K562 (cell line): ENCODE measurements around the gene RNF180. TPM values are rescaled to one million over a fixed set of nuclear protein-coding genes. Genes with fewer than 3 reads are reported as not detected.

ENCODE experiments used
- ATAC-seq: fragments of 200-7000 bp; cut with Tn5 transposase; 3 replicates; pipeline ENCODE4 v1.9.1; 2020; ENCODE audit warnings: moderate library complexity
- BruUV-seq: library from RNA; stranded (reverse); fragments of 400-500 nt; replicated peaks from 2 replicates; lab custom pipeline; 2021; lab: Mats Ljungman, UMichigan
- CTCF ChIA-PET: fragments of 300-600 bp; formaldehyde crosslinking; extraction: SDS; loops from one replicate; lab custom pipeline; 2021; ENCODE audit warnings: low intra/inter-chr PET ratio; lab: Yijun Ruan, JAX
- POLR2A ChIA-PET: fragments of 300-600, 350-650 bp; sonication (Branson Sonifier 250); formaldehyde crosslinking; extraction: SDS; loops from one replicate; lab custom pipeline; 2021; ENCODE audit warnings: antibody characterized with exemption, inconsistent platforms; lab: Yijun Ruan, JAX
- DNase-seq, 4 experiments: peaks; one replicate each; pipeline versions ENCODE4 v3.0.0 to v3.0.0-alpha.2; 2011 to 2018; ENCODE audit warnings: low spot score in 3 of 4, mixed read lengths in 3 of 4; ENCODE audit errors: extremely low read depth in 1 of 4
- FAIRE-seq: peaks from 2 replicates; lab custom pipeline; 2011; peaks lifted over from hg19 to GRCh38; lab: Jason Lieb, UNC
- H2AFZ ChIP-seq: 2 replicates; pipeline ENCODE4 v1.6.0; 2011; ENCODE audit warnings: low read depth, low read length, control low read depth, inconsistent platforms
- H3K27ac ChIP-seq: fragments of 200-600 bp; 3 replicates; pipeline ENCODE4 v1.8.0; 2011; ENCODE audit warnings: low read depth, mild to moderate bottlenecking, control low read depth, inconsistent platforms, low read length, moderate library complexity, mixed read lengths; ENCODE audit errors: extremely low read depth
- H3K27me3 ChIP-seq, 2 experiments: fragments of 300-600 bp in 1 of 2; 2 replicates in 1 of 2; 3 replicates in 1 of 2; pipeline versions ENCODE4 v1.6.0 to v1.8.0; 2011; ENCODE audit warnings: inconsistent platforms in 2 of 2, low read length in 2 of 2, mild to moderate bottlenecking in 1 of 2, mixed read lengths in 1 of 2, moderate library complexity in 1 of 2; ENCODE audit not compliant: control insufficient read depth in 2 of 2, insufficient read depth in 2 of 2
- H3K36me3 ChIP-seq: fragments of 300-600 bp; 3 replicates; pipeline ENCODE4 v1.8.0; 2011; ENCODE audit warnings: mild to moderate bottlenecking, low read length, inconsistent platforms; ENCODE audit not compliant: control insufficient read depth, insufficient read depth
- H3K4me1 ChIP-seq, 2 experiments: fragments of 200-600 bp in 1 of 2; replicated peaks in 1 of 2; 2 replicates in 1 of 2; 3 replicates in 1 of 2; pipeline versions ENCODE4 v1.5.1 to v1.8.0; 2011; ENCODE audit warnings: inconsistent platforms in 2 of 2, low read length in 2 of 2, mild to moderate bottlenecking in 1 of 2, mixed read lengths in 1 of 2, moderate library complexity in 1 of 2; ENCODE audit not compliant: control insufficient read depth in 2 of 2, insufficient read depth in 2 of 2
- H3K4me2 ChIP-seq: 2 replicates; pipeline ENCODE4 v1.6.1; 2011; ENCODE audit warnings: low read length, control low read depth, inconsistent platforms, mixed read lengths; ENCODE audit not compliant: insufficient read depth
- H3K4me3 ChIP-seq: fragments of 200-600 bp; sonication (generic), shearing (Covaris generic); 2 replicates; pipeline ENCODE4 v1.5.1; 2016; ENCODE audit warnings: control low read depth, inconsistent platforms
- H3K79me2 ChIP-seq: fragments of 200-600 bp; 3 replicates; pipeline ENCODE4 v1.8.0; 2011; ENCODE audit warnings: low read length, inconsistent platforms; ENCODE audit not compliant: control insufficient read depth, insufficient read depth
- H3K9ac ChIP-seq, 2 experiments: 2 replicates each; pipeline versions ENCODE4 v1.6.0 to v1.6.1; 2011; ENCODE audit warnings: low read depth in 2 of 2, low read length in 2 of 2, control low read depth in 1 of 2, inconsistent platforms in 1 of 2, mild to moderate bottlenecking in 1 of 2, mixed read lengths in 1 of 2; ENCODE audit not compliant: insufficient read depth in 1 of 2
- H3K9me1 ChIP-seq: one replicate; pipeline ENCODE4 v1.6.0; 2011; ENCODE audit warnings: inconsistent platforms, mild to moderate bottlenecking, low read length, moderate library complexity; ENCODE audit not compliant: control insufficient read depth, insufficient read depth
- H3K9me3 ChIP-seq: replicated peaks from 2 replicates; pipeline ENCODE4 v1.5.1; 2011; ENCODE audit warnings: low read depth, low read length, inconsistent platforms; ENCODE audit not compliant: control insufficient read depth, insufficient read depth
- H4K20me1 ChIP-seq: replicated peaks from 2 replicates; pipeline ENCODE4 v1.6.1; 2011; ENCODE audit warnings: low read length, inconsistent platforms, mixed read lengths; ENCODE audit not compliant: control insufficient read depth, insufficient read depth
- ATF6 ChIP-seq: sonication (generic); formaldehyde crosslinking; IDR thresholded peaks from 2 replicates; pipeline ENCODE4 v1.4.0; 2020; ENCODE audit warnings: mild to moderate bottlenecking, missing genetic modification reagents
- CTCF ChIP-seq, 3 experiments: IDR thresholded peaks in 2 of 3; conservative IDR thresholded peaks in 1 of 3; 2 replicates each; pipeline ENCODE4 v1.5.1; 2011 to 2012; ENCODE audit warnings: low read length in 3 of 3, mild to moderate bottlenecking in 3 of 3, control low read depth in 2 of 3, improper control_type of control experiment in 1 of 3, inconsistent platforms in 1 of 3, low read depth in 1 of 3, mixed read lengths in 1 of 3, moderate library complexity in 1 of 3; ENCODE audit not compliant: insufficient read depth in 2 of 3
- FOXO4 ChIP-seq: fragments of 450-650 bp; formaldehyde crosslinking; IDR thresholded peaks from 2 replicates; pipeline ENCODE4 v1.4.0; 2020; ENCODE audit warnings: mild to moderate bottlenecking, moderate library complexity
- HNRNPLL ChIP-seq: fragments of 200-400 bp; formaldehyde crosslinking; IDR thresholded peaks from 2 replicates; pipeline ENCODE4 v1.6.1; 2017; ENCODE audit warnings: low read length, low read depth, mild to moderate bottlenecking; ENCODE audit not compliant: poor library complexity, severe bottlenecking
- HSF4 ChIP-seq: fragments of 250-450 bp; sonication (Bioruptor Pico); IDR thresholded peaks from 2 replicates; pipeline ENCODE4 v2.1.2; 2022; ENCODE audit warnings: mild to moderate bottlenecking, moderate library complexity, borderline replicate concordance
- LEF1 ChIP-seq: fragments of 450-650 bp; IDR thresholded peaks from 2 replicates; pipeline ENCODE4 v1.6.1; 2016; ENCODE audit warnings: mild to moderate bottlenecking
- PTTG1 ChIP-seq: fragments of 450-650 bp; IDR thresholded peaks from 2 replicates; pipeline ENCODE4 v1.6.1; 2016; ENCODE audit warnings: low read depth, mild to moderate bottlenecking, missing genetic modification characterization, missing compliant biosample characterization
- RAD21 ChIP-seq, 2 experiments: fragments of 250-450 bp in 1 of 2; fragments of 450-650 bp in 1 of 2; sonication (Bioruptor Pico) in 1 of 2; formaldehyde crosslinking in 1 of 2; IDR thresholded peaks in 1 of 2; conservative IDR thresholded peaks in 1 of 2; 2 replicates each; pipeline versions ENCODE4 v1.4.0 to v1.8.0; 2020 to 2022; ENCODE audit warnings: mild to moderate bottlenecking in 2 of 2, moderate library complexity in 1 of 2
- WGBS: fragments of 100-300 bp; shearing (Covaris generic); methylation state at CpG from one replicate; pipeline ENCODE4 v1.1.6; 2016; ENCODE audit warnings: low coverage, mixed read lengths; ENCODE audit not compliant: insufficient coverage; ENCODE audit errors: missing lambda C conversion rate; 5-methylcytosine and 5-hydroxymethylcytosine counted together
- in situ Hi-C: fragments of 300-500 bp; cut with MboI; formaldehyde crosslinking; loops from 4 replicates; pipeline ENCODE4 v1.15.0; 2018; ENCODE audit warnings: inconsistent platforms, mixed read lengths
- intact Hi-C: fragments of 100-400 bp; cut with micrococcal nuclease; formaldehyde crosslinking; loops from 2 replicates; pipeline ENCODE4 v1.14.2; 2022
- polyA plus RNA-seq, 8 experiments: library from polyadenylated mRNA; depleted of rRNA in 4 of 8; stranded (reverse) in 5 of 8; unstranded in 3 of 8; fragments of >200 nt; fragmentation: Nextera tagmentation in 2 of 8; fragmentation: Illumina TruSeq in 1 of 8; extraction: Ambion mirVana in 2 of 8; extraction: Trizol in 1 of 8; gene quantifications; 2 replicates each; pipeline versions ENCODE4 v1.2.1 to v1.2.3, GENCODE V29; 2011 to 2014; ENCODE audit warnings: inconsistent platforms in 1 of 8, missing spikeins in 1 of 8
- total RNA-seq, 7 experiments: library from RNA; depleted of rRNA in 6 of 7; stranded (reverse); fragments of >200 nt in 6 of 7; fragmentation: Illumina TruSeq in 2 of 7; extraction: Trizol in 2 of 7; gene quantifications; 2 replicates each; pipeline versions ENCODE4 v1.2.1 to v1.2.3, GENCODE V29; 2011 to 2021; ENCODE audit warnings: low replicate concordance in 1 of 7

The RNF180 gene
- total and polyA plus RNA-seq, 9 of the 15 experiments (the other 6 are each of a cell fraction or from before 2014, with no cell fraction given): 0.05 TPM; not detected in 8

- Histone ChIP-seq H3K4me1 (no peaks in the 10 kb centered on the region), H3K9me3 (no peaks in the 10 kb centered on the region), H3K9ac (no peak overlapping the region), H3K27me3 (no peaks in the 10 kb centered on the region), H3K9me1 (no peaks in the 10 kb centered on the region), H3K79me2 (no peaks in the 10 kb centered on the region), H2AFZ (no peak overlapping the region), H3K36me3 (no peaks in the 10 kb centered on the region), H3K27ac (no peak overlapping the region), H4K20me1 (no peaks in the 10 kb centered on the region), H3K4me2 (no peak overlapping the region), H3K4me3 (no peak overlapping the region)
- no peak for ATAC-seq
- intact Hi-C loops (no loop called here), in situ Hi-C loops (no loop called here)
- CTCF ChIA-PET: no interaction called here
- DNase-seq: peak in 1 of 4 experiments; percentile 1
- BruUV-seq: no TSS peak
- peak in 1 of 3 experiments; percentile 8; a peak in 1 of 6 replicates for TF ChIP-seq CTCF (IDR thresholded peaks at IDR 0.05 in 2 of 3, conservative IDR thresholded peaks at IDR 0.05 in 1 of 3; ENCODE audit: insufficient read depth in 2 of 3, low read depth in 1 of 3, low read length in 3 of 3)
- TF ChIP-seq PTTG1 (tag): no peak
- peak in 1 of 2 experiments; percentile 17; a peak in 1 of 4 replicates for TF ChIP-seq RAD21 (CRISPR knock-in tag; conservative IDR thresholded peaks at IDR 0.05 in 1 of 2, IDR thresholded peaks at IDR 0.05 in 1 of 2)
- POLR2A ChIA-PET: no interaction called here
- no peak for FAIRE-seq
Observed at GRCh38 chr5:64384765-64385164, 219.1 kb downstream of the RNF180 start.

GRCh38 chr5:64397552-64397951, 231.9 kb downstream of the RNF180 start:
- H3K79me2 ChIP-seq: no peaks in the 10 kb centered on the region
- no peak overlapping the region for H2AFZ ChIP-seq
- DNase-seq (no peak), ATAC-seq (no peak), FAIRE-seq (no peak)
- ChIA-PET POLR2A (no interaction called here), CTCF (no interaction called here)
- H3K4me2 ChIP-seq: no peak overlapping the region
- intact Hi-C loops (no loop called here), in situ Hi-C loops (no loop called here)
- BruUV-seq: no TSS peak
- H3K4me1 ChIP-seq: no peaks in the 10 kb centered on the region
- no peaks in the 10 kb centered on the region for H3K27me3 ChIP-seq
- H3K36me3 ChIP-seq: no peaks in the 10 kb centered on the region
- WGBS: 8% methylated on average over 1 of the region's 1 CpG
- H3K9me1 ChIP-seq: no peaks in the 10 kb centered on the region
- no peaks in the 10 kb centered on the region for H3K9me3 ChIP-seq
- H4K20me1 ChIP-seq: no peaks in the 10 kb centered on the region
- no peak overlapping the region for H3K4me3 ChIP-seq
- H3K27ac ChIP-seq: no peak overlapping the region
- no peak overlapping the region for H3K9ac ChIP-seq
- TF ChIP-seq HNRNPLL (no peak), ATF6 (CRISPR knock-in tag) (no peak), LEF1 (no peak), FOXO4 (no peak), HSF4 (no peak)
